Islet of Langerhans (tissue), 1 donor: ENCODE data around the gene WBP1L.
"Not testable (repeated sequence)": the region's sequence is repeated elsewhere in the genome, so short reads cannot be mapped to it uniquely, and the experiment has no call there.

Experiments used
- FAIRE-seq: peaks from one replicate; lab custom pipeline; 2011; peaks lifted over from hg19 to GRCh38; lab: Jason Lieb, UNC

The WBP1L gene

GRCh38 chr10:102813017-102813541 lies 69.3 kb downstream of the WBP1L start:
- no peak for FAIRE-seq

GRCh38 chr10:102813734-102814452 lies 70.1 kb downstream of the WBP1L start:
- no peak for FAIRE-seq

DNA sequence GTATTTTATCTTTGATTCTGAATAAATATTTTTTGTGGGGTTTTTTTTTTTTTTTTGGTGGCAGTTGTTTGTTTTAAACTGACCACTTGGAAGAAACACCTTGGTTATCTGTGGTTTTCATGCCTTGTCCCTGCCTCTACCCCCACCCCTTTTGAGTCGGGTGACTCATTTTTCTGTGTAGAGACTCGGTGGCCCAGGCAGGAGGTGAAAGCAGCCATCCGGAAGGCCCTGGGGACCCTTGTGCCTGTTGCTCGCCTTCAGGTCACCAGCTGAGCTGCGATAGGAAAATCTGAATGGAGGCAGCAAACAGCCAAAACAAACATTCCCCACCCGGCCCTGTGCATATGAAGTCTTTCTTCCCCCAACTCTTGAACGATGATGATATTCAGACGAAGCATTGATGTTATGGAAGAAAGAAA lies 70.7 kb downstream of the WBP1L start:
- no peak for FAIRE-seq

GRCh38 chr10:102814873-102815661 lies 71.3 kb downstream of the WBP1L start:
- no peak for FAIRE-seq

- no peak for FAIRE-seq
These were observed 72.2 kb downstream of the WBP1L start for GRCh38 chr10:102815790-102816549.

DNA sequence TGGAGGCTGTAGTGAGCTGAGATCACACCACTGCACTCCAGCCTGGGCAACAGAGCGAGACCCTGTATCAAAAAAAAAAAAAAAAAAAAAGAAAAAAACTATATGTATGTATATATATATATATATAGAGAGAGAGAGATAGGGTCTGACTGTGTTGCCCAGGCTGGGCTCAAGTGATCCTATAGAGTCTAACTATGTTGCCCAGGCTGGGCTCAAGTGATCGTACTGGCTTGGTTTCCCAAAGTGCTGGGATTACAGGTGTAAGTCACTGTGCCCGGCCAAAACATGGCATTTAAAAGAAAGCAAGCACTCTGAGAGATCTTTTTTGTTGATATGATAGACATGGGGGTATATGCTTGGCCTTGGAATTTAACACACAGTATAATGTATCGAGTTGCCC lies 73.4 kb downstream of the WBP1L start:
- no peak for FAIRE-seq

DNA sequence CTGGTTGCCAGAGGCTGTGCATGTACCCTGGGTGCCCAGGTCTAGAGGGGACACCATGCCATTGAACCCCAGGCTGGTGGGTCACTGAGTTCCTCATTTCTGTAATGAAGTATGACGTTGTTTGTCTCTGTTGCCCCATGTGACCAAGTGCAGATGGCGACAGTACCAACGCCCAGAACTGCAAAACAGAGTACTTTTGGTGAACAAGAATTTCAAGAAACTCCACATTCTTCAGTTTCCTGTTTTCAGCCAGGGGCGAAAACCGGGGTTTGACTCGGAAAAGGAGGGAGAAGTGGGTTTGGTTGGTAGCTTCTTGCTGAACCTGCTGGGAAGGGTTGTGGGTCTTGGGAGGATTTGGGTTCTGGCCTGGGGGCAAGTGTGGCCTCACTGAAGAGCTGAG lies 75.3 kb downstream of the WBP1L start:
- FAIRE-seq = no peak

GRCh38 chr10:102820008-102820407 lies 76.3 kb downstream of the WBP1L start:
- not testable (repeated sequence) for FAIRE-seq

DNA sequence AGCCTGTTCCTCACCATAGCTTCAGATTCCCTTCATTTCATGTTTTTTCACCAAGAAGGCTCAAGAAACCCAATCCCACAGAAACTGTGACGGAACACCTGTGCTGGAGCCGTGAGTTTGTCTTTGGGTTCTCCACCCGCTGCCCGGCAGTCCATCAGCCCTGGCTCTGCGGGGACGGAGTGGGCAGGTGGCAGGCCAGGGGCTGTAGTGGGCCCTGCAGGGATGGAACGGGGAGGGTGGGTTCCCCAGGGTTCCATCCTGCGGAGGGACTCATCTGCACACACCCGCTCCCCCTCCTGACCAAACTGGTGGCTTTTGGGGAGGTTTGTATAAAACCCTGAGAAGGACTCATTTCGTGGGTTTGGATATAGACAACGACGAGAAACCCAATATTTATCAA lies 78.5 kb downstream of the WBP1L start:
- no peak for FAIRE-seq

GRCh38 chr10:102824664-102825063 lies 80.9 kb downstream of the WBP1L start:
- FAIRE-seq = no peak

GRCh38 chr10:102826148-102826796 lies 82.5 kb downstream of the WBP1L start:
- FAIRE-seq = no peak

DNA sequence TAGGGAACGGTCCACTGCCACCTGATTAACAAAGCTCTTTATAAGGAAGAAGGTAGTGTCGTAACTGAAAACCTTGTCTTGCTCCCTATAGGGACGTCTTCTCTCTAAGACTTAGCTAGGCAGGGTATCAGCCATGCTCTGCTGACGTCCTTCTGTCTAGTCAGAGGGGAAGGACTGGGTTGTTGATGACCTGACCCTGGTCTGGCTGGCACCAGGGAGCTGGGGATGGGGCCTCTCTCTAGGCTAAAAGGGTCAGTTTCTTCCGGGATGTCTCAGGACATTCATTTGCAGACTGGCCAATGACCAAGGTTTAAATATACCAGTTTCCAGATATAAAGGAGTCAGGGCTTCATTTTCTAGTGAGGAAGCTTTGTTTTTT lies 83.8 kb downstream of the WBP1L start:
- FAIRE-seq = no peak

DNA sequence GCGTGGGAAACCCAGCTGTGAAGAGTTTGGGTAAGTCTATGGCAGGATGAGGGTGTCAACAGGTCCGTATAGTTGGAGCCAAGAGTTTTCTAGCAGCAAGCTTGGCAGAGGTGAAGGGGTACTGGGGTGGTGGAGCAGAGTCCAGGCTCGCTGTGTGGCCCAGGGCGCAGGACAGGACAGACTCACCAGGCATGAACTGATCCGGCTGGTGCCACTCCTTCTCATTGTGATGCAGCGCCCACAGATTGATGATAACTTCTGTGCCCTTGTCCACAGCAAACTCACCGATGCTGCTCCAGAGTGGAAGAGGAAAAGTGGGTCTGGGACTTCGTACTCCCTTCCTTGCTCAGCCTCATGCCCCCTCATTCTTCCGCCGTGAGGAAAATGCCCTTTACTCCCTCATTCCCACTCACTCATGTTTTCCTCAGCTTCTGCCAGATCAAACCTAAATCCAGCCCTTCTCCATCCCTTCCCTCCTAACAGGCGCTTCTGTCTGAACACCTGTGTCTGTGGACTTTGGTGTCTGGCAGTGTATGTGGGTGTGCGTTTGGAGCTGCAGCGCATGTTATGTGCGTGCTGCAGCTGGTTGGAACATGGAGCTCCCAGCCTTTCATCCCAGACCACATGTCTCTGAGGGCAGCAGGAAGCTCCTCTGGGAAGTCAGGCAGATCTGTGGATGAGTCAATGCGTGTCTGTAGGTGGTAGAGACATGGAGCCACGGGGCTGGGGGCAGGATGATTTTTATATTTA lies 87.7 kb downstream of the WBP1L start:
- no peak for FAIRE-seq

GRCh38 chr10:102832248-102832647 lies 88.5 kb downstream of the WBP1L start:
- no peak for FAIRE-seq

DNA sequence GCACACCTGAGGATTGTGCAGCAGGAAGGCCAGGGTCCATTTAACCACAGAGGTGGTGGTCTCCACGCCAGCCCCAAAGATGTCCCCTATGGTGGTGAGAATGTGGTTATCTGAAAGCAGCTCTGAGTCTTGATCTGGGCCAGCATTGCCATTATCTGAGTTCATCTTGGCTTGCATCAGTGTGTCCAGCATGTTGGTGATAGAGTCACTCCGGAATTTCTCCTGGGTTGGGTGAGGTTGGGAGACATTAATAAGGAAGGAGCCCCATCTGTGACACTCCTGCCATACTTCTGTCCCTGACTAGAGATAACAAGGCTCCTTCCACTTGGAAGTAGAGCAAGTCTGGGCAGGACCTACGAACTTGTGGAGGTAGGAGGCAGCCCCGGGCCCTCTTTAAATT lies 89.2 kb downstream of the WBP1L start:
- no peak for FAIRE-seq

DNA sequence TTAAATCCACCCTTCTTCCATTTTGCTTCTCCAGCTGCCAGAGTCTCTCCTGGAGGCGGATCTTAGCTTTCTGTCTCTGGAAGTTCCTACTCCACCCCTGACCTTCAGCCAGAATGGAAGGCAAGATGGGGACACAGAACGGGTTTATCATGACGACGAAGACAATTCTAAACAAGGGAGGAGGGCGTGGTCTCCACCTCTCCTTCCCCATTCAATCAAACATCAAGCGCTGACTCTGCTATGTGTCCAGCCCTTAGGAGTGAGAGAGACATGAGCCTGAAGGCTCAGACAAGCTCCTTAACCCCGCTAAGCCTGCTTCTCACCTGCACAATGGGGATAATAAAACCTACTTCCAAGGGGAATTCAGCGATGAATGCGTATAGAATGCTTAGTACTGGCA lies 90.4 kb downstream of the WBP1L start:
- FAIRE-seq = no peak

GRCh38 chr10:102835007-102835482 lies 91.3 kb downstream of the WBP1L start:
- no peak for FAIRE-seq

DNA sequence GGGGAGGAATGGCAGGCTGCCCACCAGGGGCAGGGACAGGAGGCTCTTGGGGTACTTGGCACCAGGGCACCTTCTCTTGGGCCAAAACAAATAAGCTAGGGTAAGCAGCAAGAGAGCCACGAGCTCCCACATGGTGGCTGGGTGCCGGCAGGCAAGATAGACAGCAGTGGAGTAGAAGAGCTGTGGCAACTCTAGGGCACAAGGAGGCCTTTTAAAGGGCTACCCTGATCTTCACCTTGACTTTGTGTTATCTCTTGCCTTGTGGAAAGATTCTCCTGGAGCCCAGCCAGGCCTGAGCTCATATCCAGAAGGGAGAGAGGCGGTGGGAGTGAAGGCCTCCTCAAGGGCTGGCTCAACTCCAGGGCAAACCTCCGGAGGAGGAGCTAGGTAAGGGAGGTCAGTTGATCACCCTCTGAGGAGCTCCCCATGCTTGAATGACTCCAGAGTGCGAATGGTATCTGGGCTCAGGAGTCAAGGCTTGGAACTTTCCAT lies 93.5 kb downstream of the WBP1L start, which contains the start of gene CYP17A1:
CYP17A1 (minus strand) TSS at position 184 of the 492 bp plus-strand sequence; CDS start at position 132, 52 bp downstream.
- no peak for FAIRE-seq

GRCh38 chr10:102838276-102838927 lies 94.7 kb downstream of the WBP1L start:
- not testable (repeated sequence) for FAIRE-seq

GRCh38 chr10:102841827-102842345 lies 98.1 kb downstream of the WBP1L start:
- no peak for FAIRE-seq
